Ishikawa (cell line): ENCODE data around the gene PLCL1.

Experiments
- CREB1 ChIP-seq: IDR thresholded peaks from 2 replicates; pipeline ENCODE4 v1.6.1; 2012; ENCODE audit warnings: low read depth
- EP300 ChIP-seq: IDR thresholded peaks from 2 replicates; pipeline ENCODE4 v1.6.1; 2012; ENCODE audit warnings: borderline replicate concordance
- FOXM1 ChIP-seq: IDR thresholded peaks from 2 replicates; pipeline ENCODE4 v1.6.1; 2012; ENCODE audit warnings: low read depth, borderline replicate concordance
- RAD21 ChIP-seq: IDR thresholded peaks from 2 replicates; pipeline ENCODE4 v1.6.1; 2012; ENCODE audit warnings: low read depth
- TAF1 ChIP-seq: IDR thresholded peaks from 2 replicates; pipeline ENCODE4 v1.6.1; 2012; ENCODE audit warnings: low read depth, mild to moderate bottlenecking
- TCF12 ChIP-seq: IDR thresholded peaks from 2 replicates; pipeline ENCODE4 v1.6.1; 2012; ENCODE audit warnings: low read depth
- ZBTB7A ChIP-seq: IDR thresholded peaks from 2 replicates; pipeline ENCODE4 v1.6.1; 2012; ENCODE audit warnings: low read depth
- TF ChIP-seq, protein P1 (sequence below): IDR thresholded peaks from 2 replicates; pipeline ENCODE4 v1.6.1; 2012; ENCODE audit warnings: low read depth, mild to moderate bottlenecking
- TF ChIP-seq, protein P2 (sequence below): IDR thresholded peaks from 2 replicates; pipeline ENCODE4 v1.6.1; 2012

DNA sequence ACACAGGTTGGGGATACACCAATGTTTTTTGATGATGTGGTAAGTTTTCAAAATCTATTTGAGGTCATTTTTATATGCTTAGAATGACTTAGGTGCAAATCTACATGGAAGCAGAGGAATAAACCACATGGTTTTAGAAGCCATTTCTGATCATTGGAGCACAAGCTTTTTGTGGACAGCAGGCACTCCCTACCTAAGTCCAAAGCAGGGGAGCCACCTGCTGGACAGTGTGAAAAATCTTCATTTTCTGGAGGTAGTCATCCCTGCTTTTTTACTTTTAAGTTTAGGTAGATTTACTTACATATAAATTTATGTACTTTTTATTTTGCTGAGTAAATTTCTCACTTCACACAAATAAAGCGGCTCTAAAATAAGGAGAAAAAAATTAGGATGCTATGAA lies 323.2 kb downstream of the PLCL1 start:
- TF ChIP-seq TAF1 (no peak), EP300 (no peak), ZBTB7A (no peak), RAD21 (peak; percentile 84), CREB1 (no peak), FOXM1 (no peak), TCF12 (no peak)
- TF ChIP-seq, protein P1, sequence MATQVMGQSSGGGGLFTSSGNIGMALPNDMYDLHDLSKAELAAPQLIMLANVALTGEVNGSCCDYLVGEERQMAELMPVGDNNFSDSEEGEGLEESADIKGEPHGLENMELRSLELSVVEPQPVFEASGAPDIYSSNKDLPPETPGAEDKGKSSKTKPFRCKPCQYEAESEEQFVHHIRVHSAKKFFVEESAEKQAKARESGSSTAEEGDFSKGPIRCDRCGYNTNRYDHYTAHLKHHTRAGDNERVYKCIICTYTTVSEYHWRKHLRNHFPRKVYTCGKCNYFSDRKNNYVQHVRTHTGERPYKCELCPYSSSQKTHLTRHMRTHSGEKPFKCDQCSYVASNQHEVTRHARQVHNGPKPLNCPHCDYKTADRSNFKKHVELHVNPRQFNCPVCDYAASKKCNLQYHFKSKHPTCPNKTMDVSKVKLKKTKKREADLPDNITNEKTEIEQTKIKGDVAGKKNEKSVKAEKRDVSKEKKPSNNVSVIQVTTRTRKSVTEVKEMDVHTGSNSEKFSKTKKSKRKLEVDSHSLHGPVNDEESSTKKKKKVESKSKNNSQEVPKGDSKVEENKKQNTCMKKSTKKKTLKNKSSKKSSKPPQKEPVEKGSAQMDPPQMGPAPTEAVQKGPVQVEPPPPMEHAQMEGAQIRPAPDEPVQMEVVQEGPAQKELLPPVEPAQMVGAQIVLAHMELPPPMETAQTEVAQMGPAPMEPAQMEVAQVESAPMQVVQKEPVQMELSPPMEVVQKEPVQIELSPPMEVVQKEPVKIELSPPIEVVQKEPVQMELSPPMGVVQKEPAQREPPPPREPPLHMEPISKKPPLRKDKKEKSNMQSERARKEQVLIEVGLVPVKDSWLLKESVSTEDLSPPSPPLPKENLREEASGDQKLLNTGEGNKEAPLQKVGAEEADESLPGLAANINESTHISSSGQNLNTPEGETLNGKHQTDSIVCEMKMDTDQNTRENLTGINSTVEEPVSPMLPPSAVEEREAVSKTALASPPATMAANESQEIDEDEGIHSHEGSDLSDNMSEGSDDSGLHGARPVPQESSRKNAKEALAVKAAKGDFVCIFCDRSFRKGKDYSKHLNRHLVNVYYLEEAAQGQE = no peak
- TF ChIP-seq, protein P2, sequence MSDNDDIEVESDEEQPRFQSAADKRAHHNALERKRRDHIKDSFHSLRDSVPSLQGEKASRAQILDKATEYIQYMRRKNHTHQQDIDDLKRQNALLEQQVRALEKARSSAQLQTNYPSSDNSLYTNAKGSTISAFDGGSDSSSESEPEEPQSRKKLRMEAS = peak; percentile 24; the same call in 1 of the 2 replicates
